ENCODE results near the gene MACROH2A2.
A peak's percentile ranks its signal among the peaks of the same experiment; 100 is the strongest.
"Not testable (repeated sequence)": the region's sequence is repeated elsewhere in the genome, so short reads cannot be mapped to it uniquely, and the experiment has no call there.

MACROH2A2 gene

GRCh38 chr10:70132098-70133029 is 79.7 kb downstream of the MACROH2A2 start, which contains the start of gene AIFM2:
Gene AIFM2, minus strand, starts transcription at chr10:70132825. Its CDS starts 8,741 bp downstream, at chr10:70124084.
- peak; percentile 60 for DNase-seq

DNA sequence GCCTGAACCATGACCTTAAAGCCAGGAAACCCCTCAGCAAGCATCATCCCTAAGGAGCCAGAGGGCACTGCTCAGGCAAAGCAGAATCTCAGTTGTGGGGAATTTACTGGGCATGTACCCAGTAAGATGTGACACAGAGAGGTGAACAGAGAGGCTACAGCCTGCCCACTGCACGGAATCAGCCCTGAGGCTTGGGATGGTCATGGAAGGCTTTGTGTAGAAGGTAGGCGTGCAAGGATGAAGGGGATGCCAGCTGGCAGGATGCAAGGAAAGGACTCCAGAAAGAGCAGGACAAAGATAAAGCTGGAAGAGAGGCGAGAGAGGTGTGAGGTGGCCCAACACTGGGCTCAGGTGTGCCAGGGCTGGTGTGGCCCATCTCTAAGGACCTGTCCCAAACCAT is 82.4 kb downstream of the MACROH2A2 start:
- no peak for DNase-seq

DNA sequence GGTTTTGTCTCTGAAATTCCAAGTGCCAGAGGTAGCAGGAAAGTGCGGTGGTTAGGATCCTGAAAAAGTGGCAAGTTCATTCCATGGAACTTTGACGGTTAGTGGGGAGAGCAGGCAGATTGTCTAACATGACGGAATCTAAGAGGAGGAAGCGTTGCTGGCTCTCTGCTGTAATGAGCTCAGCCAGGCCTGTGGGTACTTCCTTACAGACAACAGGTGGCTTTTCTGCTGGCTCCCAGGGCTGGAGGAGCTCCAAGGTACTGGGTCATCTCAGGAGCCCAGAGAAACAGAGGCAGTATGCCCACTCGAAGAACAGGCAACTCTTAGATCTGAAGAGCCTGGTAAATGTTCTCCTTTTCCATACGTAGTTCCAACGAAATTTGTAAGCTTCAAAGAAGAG is 83.0 kb downstream of the MACROH2A2 start:
- DNase-seq, result no peak

GRCh38 chr10:70137135-70137534 is 84.5 kb downstream of the MACROH2A2 start:
- no peak for DNase-seq

DNA sequence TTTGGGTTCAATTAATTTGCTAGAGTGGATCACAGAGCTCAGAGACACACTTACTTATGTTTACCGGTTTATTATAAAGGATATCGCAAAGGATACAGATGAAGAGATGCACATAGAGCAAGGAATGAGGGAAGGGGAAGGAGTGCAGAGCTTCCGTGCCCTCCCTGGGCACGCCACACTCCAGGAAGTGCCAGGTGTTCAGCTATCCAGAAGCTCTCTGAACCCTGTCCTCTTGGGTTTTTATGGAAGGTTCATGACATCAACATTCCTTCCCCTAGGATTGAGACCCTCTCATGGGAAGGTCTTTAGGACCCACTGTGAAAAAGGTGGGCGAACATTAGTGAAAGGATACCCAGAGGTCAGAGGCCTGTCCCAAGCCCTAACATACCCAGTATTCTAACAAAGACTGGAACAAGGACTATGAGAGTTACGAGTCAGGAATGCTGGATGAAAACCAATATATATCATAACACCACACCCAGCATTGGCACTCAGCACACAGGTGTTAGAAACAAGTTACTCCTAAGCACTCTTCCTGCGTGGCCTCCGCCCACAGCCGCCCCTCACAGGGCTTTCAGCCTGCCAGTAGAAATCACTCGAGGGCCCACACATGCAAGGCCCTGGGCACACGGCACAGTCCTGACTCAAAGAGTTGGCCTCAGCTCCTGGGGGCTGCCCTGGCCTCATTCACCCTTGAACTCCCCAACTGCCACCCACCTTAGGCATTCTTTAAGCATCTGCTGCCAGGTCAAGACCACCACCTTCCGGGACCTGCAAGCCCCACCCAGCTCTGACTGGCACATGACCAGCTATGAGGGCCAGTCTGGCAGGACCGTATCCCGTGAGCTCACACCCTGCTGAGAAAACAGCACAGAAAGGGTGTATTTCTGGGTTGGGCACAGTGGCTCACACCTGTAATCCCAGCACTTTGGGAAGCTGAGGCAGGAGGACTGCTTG is 85.6 kb downstream of the MACROH2A2 start:
- no peak for DNase-seq

DNA sequence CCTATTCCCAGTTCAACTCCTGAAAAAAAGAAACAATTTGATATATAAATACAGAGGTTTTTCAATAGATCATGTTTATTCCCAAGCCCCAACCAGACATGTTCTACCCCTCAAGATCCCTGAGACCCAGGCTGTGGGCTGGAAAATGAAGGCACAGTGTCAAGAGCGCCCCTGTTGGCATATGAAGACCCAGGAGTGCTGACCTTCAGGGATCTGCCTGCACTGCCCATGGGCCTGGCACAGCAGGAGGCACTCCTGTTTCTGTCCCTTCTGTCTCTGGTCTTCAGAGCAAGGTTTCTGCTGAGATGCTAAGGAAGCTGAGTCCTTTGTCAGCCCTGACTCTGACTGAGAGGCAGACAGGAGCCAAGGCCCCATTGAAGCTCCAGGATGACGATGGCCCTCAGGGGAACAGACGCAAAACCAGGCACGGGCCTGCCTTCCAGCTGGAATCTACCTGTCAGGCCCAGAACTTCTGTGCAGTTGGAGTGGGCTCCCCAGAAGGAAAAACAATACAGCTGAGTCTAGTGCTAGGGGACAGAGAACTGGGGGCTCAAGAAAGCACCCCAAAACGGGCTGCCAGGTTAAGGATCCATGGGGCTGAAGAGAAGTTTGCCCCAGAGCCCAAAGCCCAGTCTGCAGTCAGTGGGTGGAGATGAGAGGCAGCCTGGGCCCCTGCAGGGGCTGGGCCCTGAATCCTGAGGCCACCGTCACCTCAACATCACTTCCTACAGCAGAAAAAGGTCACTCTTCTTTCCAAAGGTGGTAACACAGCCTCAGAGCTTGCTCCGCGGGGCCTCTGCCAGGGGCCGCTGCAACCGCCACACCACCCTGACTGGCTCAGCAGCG is 86.7 kb downstream of the MACROH2A2 start:
- no peak for DNase-seq

DNA sequence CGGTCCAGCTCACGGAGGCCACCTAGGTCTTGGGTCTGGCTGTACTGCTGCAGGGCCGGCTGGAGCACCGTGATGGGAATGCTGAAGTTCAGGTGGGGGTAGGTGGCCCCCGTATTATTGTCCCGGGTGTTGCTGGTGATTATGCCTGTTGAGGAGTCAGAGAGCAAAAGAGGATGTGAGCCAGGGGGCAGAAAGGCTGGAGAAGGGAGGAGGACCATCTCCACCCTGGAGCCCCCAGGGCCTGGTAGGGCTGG is 87.3 kb downstream of the MACROH2A2 start:
- no peak for DNase-seq

- no peak for DNase-seq
Measured at GRCh38 chr10:70140297-70140696, 87.7 kb downstream of the MACROH2A2 start.

- DNase-seq, result no peak
Measured at GRCh38 chr10:70142555-70142954, 89.9 kb downstream of the MACROH2A2 start.

- no peak for DNase-seq
Measured at GRCh38 chr10:70144372-70145110, 91.9 kb downstream of the MACROH2A2 start.

GRCh38 chr10:70145166-70145665 is 92.6 kb downstream of the MACROH2A2 start:
- peak; percentile 4 for DNase-seq

DNA sequence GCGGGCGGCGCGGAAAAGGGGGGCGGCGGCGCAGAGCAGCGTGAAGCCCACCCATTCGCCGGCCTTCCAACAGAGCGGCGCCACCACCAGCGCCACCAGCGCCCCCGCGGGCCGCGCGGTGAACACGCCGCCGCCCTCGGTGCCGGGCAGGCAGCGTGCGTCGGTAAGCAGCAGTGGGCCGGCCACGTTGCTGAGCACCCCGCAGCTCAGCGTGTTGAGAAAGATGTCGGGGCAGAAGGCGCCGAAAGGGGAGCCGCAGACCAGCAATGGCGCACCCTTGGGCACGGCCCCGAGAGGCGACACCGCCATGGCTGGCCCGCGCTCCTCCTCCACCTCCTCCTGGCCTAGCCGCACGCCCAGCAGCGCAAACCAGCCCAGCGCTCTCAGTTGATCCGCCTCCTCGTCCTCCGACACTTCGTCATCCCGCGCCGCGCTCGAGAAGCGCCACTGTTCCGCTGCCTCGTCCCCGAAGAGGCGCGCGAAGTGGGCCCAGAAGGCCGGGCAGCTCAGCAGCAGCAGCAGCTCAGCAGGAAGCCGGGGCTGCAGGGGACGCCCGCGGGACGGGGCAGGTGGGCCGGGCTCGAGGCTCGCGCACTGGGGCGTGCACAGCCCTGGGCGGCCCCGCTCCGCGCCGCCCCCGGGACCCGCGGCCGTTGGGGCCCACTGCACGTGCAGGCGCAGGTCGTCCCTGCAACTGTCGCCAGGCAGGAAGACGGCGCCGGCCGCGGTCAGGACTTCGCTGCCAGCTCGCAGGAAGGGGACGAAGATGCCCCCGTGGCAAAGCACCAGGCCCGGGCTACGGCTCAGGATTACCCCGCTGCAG is 93.2 kb downstream of the MACROH2A2 start:
- peak; percentile 73 for DNase-seq

DNA sequence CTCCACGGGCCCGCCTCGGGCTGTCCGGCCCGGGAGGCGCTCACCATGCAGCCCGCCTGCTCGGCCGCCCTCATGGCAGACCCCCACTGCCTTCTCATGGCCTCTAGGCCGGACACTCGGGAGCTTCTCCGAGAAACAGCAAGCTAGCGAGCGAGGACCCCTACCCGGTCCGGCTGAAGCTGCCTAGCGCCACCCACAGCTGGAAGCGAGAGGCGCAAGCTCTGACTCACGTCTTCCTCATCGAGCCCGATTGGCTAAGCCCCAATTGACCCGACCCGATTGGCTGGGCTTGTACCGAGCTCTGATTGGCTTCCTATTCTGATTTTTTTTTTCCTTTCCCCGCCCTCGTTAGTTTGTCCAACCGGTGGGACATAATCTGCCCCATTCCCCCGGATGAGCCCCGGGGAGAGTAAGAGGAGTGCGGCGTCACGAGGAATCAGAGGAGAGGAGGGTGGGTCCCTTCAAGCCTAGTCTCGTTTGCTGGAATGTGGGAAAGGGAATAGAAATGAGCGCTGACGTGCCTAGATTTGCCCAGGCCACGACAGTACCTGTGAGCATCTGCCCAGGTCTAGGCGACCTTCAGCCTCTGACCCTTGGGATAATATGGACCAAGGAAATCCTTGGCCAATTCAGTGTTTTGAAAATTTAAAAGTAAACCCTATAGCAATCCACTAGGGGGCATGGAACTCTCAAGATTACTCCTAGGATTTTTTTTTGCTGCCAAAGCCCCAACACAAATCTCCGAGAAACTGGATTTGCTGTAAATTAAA is 94.0 kb downstream of the MACROH2A2 start, which contains the start of gene TYSND1:
TYSND1 (minus strand) TSS at position 212 of the 770 bp plus-strand sequence; CDS start at position 98, 114 bp downstream.
- peak; percentile 98 for DNase-seq

GRCh38 chr10:70147259-70147625 is 94.6 kb downstream of the MACROH2A2 start:
- DNase-seq, result no peak

- no peak for DNase-seq
Measured at GRCh38 chr10:70148516-70148915, 95.9 kb downstream of the MACROH2A2 start.

DNA sequence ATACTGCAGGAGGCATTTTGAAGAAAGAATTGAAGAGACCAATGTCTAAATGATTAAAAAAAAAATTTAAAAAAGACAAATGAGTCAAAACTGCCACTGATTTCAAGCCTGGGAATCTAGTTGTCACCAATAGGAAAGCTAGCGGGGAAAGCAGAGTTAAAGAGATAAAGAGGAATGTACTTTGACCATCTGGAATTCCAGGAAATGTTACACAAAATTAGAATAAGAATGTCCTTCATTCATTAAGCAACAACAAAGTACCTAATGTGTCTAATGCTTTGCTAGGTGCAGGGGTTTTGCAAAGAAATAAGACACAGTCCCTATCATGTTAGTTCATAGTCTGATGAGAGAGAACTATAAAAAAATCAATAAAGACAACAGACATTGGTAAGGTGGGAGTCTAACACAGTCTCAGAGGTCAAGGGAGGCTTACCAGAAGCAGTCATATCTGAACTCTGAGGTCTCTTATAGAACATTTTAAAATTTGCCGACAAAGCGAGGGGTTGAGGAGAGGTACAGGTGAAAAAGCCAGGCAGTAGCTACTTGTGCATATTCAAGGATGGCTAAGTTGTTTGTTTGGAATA is 102.7 kb downstream of the MACROH2A2 start:
- DNase-seq, result no peak

DNA sequence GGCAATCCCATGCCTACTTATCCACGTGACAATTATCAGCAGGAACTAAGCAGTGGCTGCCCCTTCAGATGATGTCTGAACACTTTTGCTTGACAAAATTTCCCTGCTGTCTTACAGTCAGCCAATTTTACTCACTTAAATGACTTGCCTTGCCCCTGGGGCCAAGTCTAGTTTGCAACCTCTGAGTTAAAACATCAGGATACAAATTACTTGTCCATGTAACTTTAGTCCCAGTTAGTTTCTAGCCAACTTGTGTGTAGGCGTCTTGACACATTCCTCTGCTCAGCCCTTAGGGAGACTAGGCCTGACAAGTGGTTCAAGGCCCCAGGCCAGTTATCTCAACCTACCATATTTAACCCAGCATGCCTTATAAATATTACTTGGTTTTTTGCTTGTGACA is 105.5 kb downstream of the MACROH2A2 start:
- DNase-seq, result no peak

GRCh38 chr10:70159366-70159765 is 106.7 kb downstream of the MACROH2A2 start:
- DNase-seq, result not testable (repeated sequence)

DNA sequence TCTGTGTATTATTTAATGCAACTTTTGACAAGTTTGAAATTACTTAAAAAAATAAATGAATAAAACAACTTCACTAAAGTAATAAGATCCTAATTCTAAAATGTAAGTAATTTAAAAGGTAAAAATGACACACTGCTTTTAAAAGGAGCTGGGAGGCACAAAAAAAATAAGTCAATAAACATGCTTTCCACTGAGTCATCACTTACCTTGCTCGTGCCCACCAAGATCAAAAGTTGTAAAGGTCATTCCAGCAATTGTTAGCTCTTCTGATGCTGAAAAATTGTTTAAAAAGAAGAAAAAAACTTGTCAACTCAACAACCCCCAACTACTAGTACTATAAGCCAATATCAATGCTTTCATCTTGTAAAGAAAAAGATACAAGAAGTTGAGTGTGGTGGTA is 108.2 kb downstream of the MACROH2A2 start:
- DNase-seq, result no peak
